Neuronal stem cell (in vitro differentiated cells): ENCODE data around the gene TLX3.
A peak's percentile ranks its signal among the peaks of the same experiment; 100 is the strongest.

Source experiments
- DNase-seq: peaks from one replicate; pipeline ENCODE4 v3.0.0-alpha.2; 2013; ENCODE audit warnings: low spot score
- H2AFZ ChIP-seq: one replicate; pipeline ENCODE4 v1.6.1; 2013; ENCODE audit warnings: mild to moderate bottlenecking, low read length, inconsistent platforms
- H2AK5ac ChIP-seq: 2 replicates; pipeline ENCODE4 v1.6.1; 2013; ENCODE audit warnings: low read depth, mild to moderate bottlenecking, inconsistent platforms, low read length, moderate library complexity, mixed read lengths
- H2BK120ac ChIP-seq: 2 replicates; pipeline ENCODE4 v1.6.1; 2013; ENCODE audit warnings: low read depth, mild to moderate bottlenecking, inconsistent platforms, low read length, moderate library complexity, mixed read lengths
- H2BK12ac ChIP-seq: one replicate; pipeline ENCODE4 v1.6.1; 2013; ENCODE audit warnings: low read length, inconsistent platforms
- H2BK15ac ChIP-seq: 2 replicates; pipeline ENCODE4 v1.6.1; 2013; ENCODE audit warnings: mild to moderate bottlenecking, low read length, inconsistent platforms, mixed read lengths
- H2BK5ac ChIP-seq: one replicate; pipeline ENCODE4 v1.6.1; 2013; ENCODE audit warnings: inconsistent platforms, mild to moderate bottlenecking, low read length, moderate library complexity
- H3K14ac ChIP-seq: one replicate; pipeline ENCODE4 v1.6.1; 2013; ENCODE audit warnings: low read length, inconsistent platforms
- H3K18ac ChIP-seq: 2 replicates; pipeline ENCODE4 v1.6.1; 2013; ENCODE audit warnings: low read length, inconsistent platforms
- H3K23ac ChIP-seq: 2 replicates; pipeline ENCODE4 v1.6.1; 2013; ENCODE audit warnings: low read depth, mild to moderate bottlenecking, mixed read lengths, low read length, inconsistent platforms; ENCODE audit not compliant: poor library complexity
- H3K27ac ChIP-seq: replicated peaks from 3 replicates; pipeline ENCODE4 v1.5.1; 2013; ENCODE audit warnings: low read length, inconsistent platforms
- H3K27me3 ChIP-seq, 3 experiments: 2 replicates each; pipeline ENCODE4 v1.6.1; 2013; ENCODE audit warnings: low read length in 3 of 3, mild to moderate bottlenecking in 2 of 3, inconsistent platforms in 1 of 3, low read depth in 1 of 3, mixed read lengths in 1 of 3, moderate library complexity in 1 of 3; ENCODE audit not compliant: control insufficient read depth in 3 of 3, insufficient read depth in 3 of 3
- H3K36me3 ChIP-seq, 2 donors: replicated peaks in 1 of 2; 2 replicates each; pipeline ENCODE4 v1.6.1; 2013; ENCODE audit warnings: low read length in 2 of 2; ENCODE audit not compliant: control insufficient read depth in 2 of 2, insufficient read depth in 2 of 2
- H3K4ac ChIP-seq: 2 replicates; pipeline ENCODE4 v1.6.1; 2013; ENCODE audit warnings: inconsistent platforms, mild to moderate bottlenecking, low read length, moderate library complexity
- H3K4me1 ChIP-seq, 2 donors: 1 replicate in 1 of 2; 2 replicates in 1 of 2; pipeline ENCODE4 v1.6.1; 2013; ENCODE audit warnings: low read length in 2 of 2, low read depth in 1 of 2; ENCODE audit not compliant: control insufficient read depth in 2 of 2, insufficient read depth in 1 of 2
- H3K4me2 ChIP-seq: one replicate; pipeline ENCODE4 v1.6.1; 2013; ENCODE audit warnings: mild to moderate bottlenecking, low read length, inconsistent platforms; ENCODE audit not compliant: insufficient read depth, poor library complexity, severe bottlenecking
- H3K4me3 ChIP-seq, 2 donors: 2 replicates each; pipeline ENCODE4 v1.5.1; 2013; ENCODE audit warnings: low read length in 2 of 2, mild to moderate bottlenecking in 2 of 2, inconsistent platforms in 1 of 2, moderate library complexity in 1 of 2
- H3K79me1 ChIP-seq: one replicate; pipeline ENCODE4 v1.6.1; 2013; ENCODE audit warnings: low read depth, mild to moderate bottlenecking, inconsistent platforms, low read length, moderate library complexity
- H3K9ac ChIP-seq: one replicate; pipeline ENCODE4 v1.6.1; 2013; ENCODE audit warnings: mild to moderate bottlenecking, low read depth, low read length, inconsistent platforms; ENCODE audit not compliant: poor library complexity
- H3K9me3 ChIP-seq, 2 donors: replicated peaks in 1 of 2; 2 replicates each; pipeline versions ENCODE3 to v1.6.1; 2013; ENCODE audit warnings: low read length in 2 of 2, mild to moderate bottlenecking in 2 of 2, inconsistent platforms in 1 of 2, low read depth in 1 of 2, mixed read lengths in 1 of 2, moderate library complexity in 1 of 2; ENCODE audit not compliant: control insufficient read depth in 2 of 2, insufficient read depth in 1 of 2
- H4K8ac ChIP-seq: one replicate; pipeline ENCODE4 v1.6.1; 2013; ENCODE audit warnings: low read depth, mild to moderate bottlenecking, inconsistent platforms, low read length, moderate library complexity
- H4K91ac ChIP-seq: one replicate; pipeline ENCODE4 v1.6.1; 2013; ENCODE audit warnings: low read length, low read depth, mild to moderate bottlenecking, inconsistent platforms; ENCODE audit not compliant: poor library complexity
- WGBS, 2 donors: extraction: QIAGEN DNeasy Blood & Tissue Kit; methylation state at CpG; one replicate each; pipeline ENCODE4 v1.1.7; 2013; ENCODE audit warnings: missing lambda C conversion rate in 2 of 2, mixed read lengths in 1 of 2; ENCODE audit not compliant: insufficient read length in 2 of 2, insufficient replicate concordance in 1 of 2; ENCODE audit errors: extremely low coverage in 2 of 2; 5-methylcytosine and 5-hydroxymethylcytosine counted together

TLX3 gene

GRCh38 chr5:171314728-171315385 is 5.8 kb downstream of the TLX3 start:
- Histone ChIP-seq H2BK15ac (no peak overlapping the region), H2AFZ (peak overlapping the region; percentile 61), H3K27ac (no peak overlapping the region), H3K79me1 (no peaks in the 10 kb centered on the region), H3K18ac (peak overlapping the region; percentile 64), H3K4me1 (peaks cover 6 to 14% of the 10 kb centered on the region in 2 donors), H3K36me3 (no peaks in the 10 kb centered on the region), H3K23ac (peak overlapping the region; percentile 80), H3K4me3 (no peak overlapping the region), H2AK5ac (peak overlapping the region; percentile 91), H3K4me2 (peak overlapping the region; percentile 4), H3K9me3 (peaks cover 0 to 4% of the 10 kb centered on the region in 2 donors), H3K27me3 (peaks cover 73 to 99% (median 98%) of the 10 kb centered on the region in 3 experiments), H4K91ac (no peak overlapping the region), H3K14ac (no peak overlapping the region), H4K8ac (no peak overlapping the region), H2BK12ac (no peak overlapping the region), H2BK120ac (peak overlapping the region; percentile 17), H3K9ac (peak overlapping the region; percentile 44), H3K4ac (no peak overlapping the region), H2BK5ac (peak overlapping the region; percentile 75)
- WGBS, 2 donors: no CpG with 5 or more reads among the region's 53 CpGs
- no peak for DNase-seq

- no peak overlapping the region for H2BK15ac ChIP-seq
- H3K9me3 ChIP-seq: peaks cover 0 to 4% of the 10 kb centered on the region in 2 donors
- H3K4ac ChIP-seq: no peak overlapping the region
- H3K36me3 ChIP-seq: no peaks in the 10 kb centered on the region
- H2BK12ac ChIP-seq: no peak overlapping the region
- no peaks in the 10 kb centered on the region for H3K79me1 ChIP-seq
- H3K14ac ChIP-seq: no peak overlapping the region
- H3K4me1 ChIP-seq: peaks cover 6 to 14% of the 10 kb centered on the region in 2 donors
- H3K27me3 ChIP-seq: peaks cover 68 to 98% (median 97%) of the 10 kb centered on the region in 3 experiments
- no peak overlapping the region for H3K27ac ChIP-seq
- peak overlapping the region; percentile 4 for H3K4me2 ChIP-seq
- peak overlapping the region; percentile 44 for H3K9ac ChIP-seq
- no peak for DNase-seq
- H2AFZ ChIP-seq: peak overlapping the region; percentile 61
- no peak overlapping the region for H4K91ac ChIP-seq
- H3K23ac ChIP-seq: no peak overlapping the region
- peak overlapping the region; percentile 64 for H3K18ac ChIP-seq
- H3K4me3 ChIP-seq: no peak overlapping the region
- peak overlapping the region; percentile 75 for H2BK5ac ChIP-seq
- no CpG with 5 or more reads among the region's 36 CpGs for WGBS, 2 donors
- H2AK5ac ChIP-seq: peak overlapping the region; percentile 91
- peak overlapping the region; percentile 17 for H2BK120ac ChIP-seq
- H4K8ac ChIP-seq: no peak overlapping the region
Measured at GRCh38 chr5:171315386-171315891, 6.4 kb downstream of the TLX3 start.

- Histone ChIP-seq H2BK120ac (no peak overlapping the region), H3K27me3 (peaks cover 64 to 98% (median 93%) of the 10 kb centered on the region in 3 experiments), H3K4me1 (peaks cover 3 to 14% of the 10 kb centered on the region in 2 donors), H4K91ac (no peak overlapping the region), H3K18ac (no peak overlapping the region), H3K4ac (no peak overlapping the region), H4K8ac (no peak overlapping the region), H3K9ac (no peak overlapping the region), H2BK5ac (no peak overlapping the region), H3K4me3 (no peak overlapping the region), H3K23ac (no peak overlapping the region), H3K27ac (no peak overlapping the region), H2BK12ac (no peak overlapping the region), H2BK15ac (no peak overlapping the region), H2AK5ac (peak overlapping the region; percentile 72), H3K14ac (no peak overlapping the region), H2AFZ (peak overlapping the region; percentile 90), H3K79me1 (no peaks in the 10 kb centered on the region), H3K4me2 (no peak overlapping the region), H3K9me3 (peaks cover 0 to 4% of the 10 kb centered on the region in 2 donors), H3K36me3 (no peaks in the 10 kb centered on the region)
- no peak for DNase-seq
- WGBS, 2 donors: no CpG with 5 or more reads among the region's 20 CpGs
Measured at GRCh38 chr5:171315925-171316257, 6.8 kb downstream of the TLX3 start.

GRCh38 chr5:171316258-171317121 is 7.4 kb downstream of the TLX3 start:
- Histone ChIP-seq H3K27me3 (peaks cover 62 to 98% (median 93%) of the 10 kb centered on the region in 3 experiments), H2AFZ (peak overlapping the region; percentile 90), H2BK120ac (no peak overlapping the region), H4K8ac (no peak overlapping the region), H3K4me1 (peaks cover 2 to 14% of the 10 kb centered on the region in 2 donors), H2BK15ac (no peak overlapping the region), H3K79me1 (no peaks in the 10 kb centered on the region), H3K9ac (no peak overlapping the region), H4K91ac (no peak overlapping the region), H3K36me3 (no peaks in the 10 kb centered on the region), H3K4me2 (no peak overlapping the region), H3K18ac (peak overlapping the region; percentile 7), H3K14ac (no peak overlapping the region), H2BK12ac (no peak overlapping the region), H3K4ac (no peak overlapping the region), H2BK5ac (no peak overlapping the region), H2AK5ac (peak overlapping the region; percentile 72), H3K27ac (no peak overlapping the region), H3K4me3 (no peak overlapping the region), H3K9me3 (peaks cover 0 to 4% of the 10 kb centered on the region in 2 donors), H3K23ac (no peak overlapping the region)
- WGBS, 2 donors: no CpG with 5 or more reads among the region's 66 CpGs
- no peak for DNase-seq
